Activated naive CD4-positive, alpha-beta T cell (primary cell): ENCODE measurements around the gene CDRT15L2.
"Not testable (repeated sequence)": the region's sequence is repeated elsewhere in the genome, so short reads cannot be mapped to it uniquely, and the experiment has no call there.

Source experiments
- DNase-seq, 4 experiments: peaks; one replicate each; lab custom pipeline; 2025; lab: John Stamatoyannopoulos, UW

CDRT15L2 gene

DNA sequence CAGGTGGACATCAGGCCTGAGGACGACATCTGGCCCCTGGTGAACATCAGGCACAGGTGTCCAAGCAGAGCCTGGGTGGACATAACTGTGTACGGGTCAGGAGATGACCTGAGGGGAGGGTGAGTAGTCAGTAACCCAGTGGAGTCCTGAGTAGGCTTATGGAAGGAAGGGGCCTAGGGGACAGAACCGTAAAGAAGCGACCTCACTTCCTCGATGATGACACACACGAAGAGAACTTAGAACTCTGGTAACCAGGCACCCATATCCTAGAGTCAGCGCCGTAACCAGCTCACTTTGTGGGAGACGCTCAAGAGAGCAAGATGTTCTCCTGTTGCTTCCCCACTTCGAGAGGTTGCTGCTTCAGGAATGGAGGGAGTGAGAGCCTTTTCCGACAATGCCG lies at the start of gene CDRT15L2:
TSS of gene CDRT15L2 (plus strand) at position 301 of the 400 bp plus-strand sequence. CDS start at position 321, 20 bp downstream.
- DNase-seq: not testable (repeated sequence)

GRCh38 chr17:20530104-20530503 lies 49.4 kb upstream of the CDRT15L2 start:
- DNase-seq: not testable (repeated sequence)

- DNase-seq: not testable (repeated sequence)
Measured at GRCh38 chr17:20532544-20533090, 46.9 kb upstream of the CDRT15L2 start.

DNA sequence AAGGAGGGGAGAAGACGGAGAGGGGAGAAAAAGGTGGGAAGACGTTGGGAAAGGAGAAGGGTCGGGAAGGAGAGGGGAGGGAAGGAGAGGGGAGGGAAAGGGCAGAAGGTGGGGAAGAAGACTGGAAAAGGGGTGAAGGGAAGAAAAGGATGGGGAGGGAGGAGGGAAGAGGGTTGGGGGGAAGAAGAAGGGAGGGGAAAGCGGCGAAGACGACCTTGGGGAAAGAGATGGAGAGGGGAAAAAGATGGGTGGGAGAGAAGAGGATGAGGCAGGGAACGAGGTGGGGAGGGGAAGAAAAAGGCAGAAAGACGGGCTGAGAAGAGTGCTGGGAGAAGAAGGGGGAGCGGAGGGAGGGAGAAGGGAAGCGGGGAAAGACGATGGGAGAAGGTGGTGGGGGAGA lies 46.3 kb upstream of the CDRT15L2 start:
- not testable (repeated sequence) for DNase-seq

GRCh38 chr17:20534711-20535550 lies 44.6 kb upstream of the CDRT15L2 start:
- not testable (repeated sequence) for DNase-seq

DNA sequence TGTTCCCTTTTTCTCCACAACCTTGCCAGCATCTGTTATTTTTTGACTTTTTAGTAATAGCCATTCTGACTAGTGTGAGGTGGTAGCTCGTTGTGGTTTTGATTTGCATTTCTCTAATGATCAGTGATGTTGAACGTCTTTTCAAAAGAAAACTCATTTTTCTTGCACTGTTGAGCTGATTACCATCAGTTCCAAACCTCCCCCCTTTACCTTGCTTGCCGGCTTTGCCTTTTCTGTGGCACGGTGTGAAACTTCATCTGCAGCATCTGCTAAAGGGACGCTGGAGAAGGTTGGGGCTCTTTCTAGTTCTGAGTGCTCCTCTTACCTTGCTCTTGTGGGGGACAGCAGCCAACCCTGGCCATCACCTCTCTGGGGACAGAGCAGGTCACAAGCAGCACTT lies 39.1 kb upstream of the CDRT15L2 start:
- not testable (repeated sequence) for DNase-seq

DNA sequence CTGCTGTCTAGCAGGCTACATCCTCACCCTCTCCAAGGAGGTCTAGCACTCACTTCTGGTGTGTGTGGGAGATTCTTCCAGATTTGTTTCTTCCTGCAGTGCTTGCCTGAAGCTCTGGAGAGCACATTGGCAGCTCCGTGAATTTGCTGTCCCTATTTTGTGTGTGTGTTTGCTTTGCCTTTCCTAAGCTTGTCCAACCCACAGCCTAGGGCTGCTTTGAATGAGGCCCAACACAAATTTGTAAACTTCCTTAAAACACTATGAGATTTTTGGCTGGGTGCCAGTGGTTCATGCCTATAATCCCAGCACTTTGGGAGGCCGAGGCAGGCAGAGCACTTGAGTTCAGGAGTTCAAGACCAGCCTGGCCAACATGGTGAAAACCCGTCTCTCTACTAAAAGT lies 38.7 kb upstream of the CDRT15L2 start:
- DNase-seq: not testable (repeated sequence)

DNA sequence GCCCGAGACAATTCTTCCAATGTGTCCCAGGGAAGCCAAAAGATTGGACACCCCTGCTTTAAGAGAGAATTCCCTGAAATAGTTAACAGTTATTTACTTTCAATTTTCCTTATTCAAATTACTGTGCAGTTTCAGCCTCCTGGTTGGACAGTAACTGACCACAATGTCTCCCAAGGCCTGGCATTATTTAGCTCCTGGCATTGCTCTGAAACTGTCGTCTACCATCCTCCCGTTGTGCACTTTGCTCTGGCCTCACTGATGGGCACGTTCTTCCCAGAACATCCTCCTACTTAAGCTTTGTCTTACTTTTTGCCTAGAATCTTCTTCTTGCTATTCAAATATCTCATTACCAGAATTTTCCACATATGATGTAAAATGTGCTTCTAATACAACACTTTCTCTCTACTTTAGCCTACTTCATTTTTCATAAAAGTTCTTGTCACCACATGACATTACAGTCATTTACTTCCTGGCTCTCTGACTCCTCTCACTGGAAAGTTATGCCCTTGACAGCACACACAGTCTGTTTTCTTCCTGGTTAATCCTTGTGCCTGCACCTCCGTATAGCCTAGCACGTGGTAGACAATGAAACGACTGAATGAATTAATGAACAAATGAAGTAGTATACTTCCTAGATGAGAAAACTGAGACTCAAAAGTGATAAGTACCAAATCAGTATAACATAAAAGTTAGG lies 37.5 kb upstream of the CDRT15L2 start:
- not testable (repeated sequence) for DNase-seq

DNA sequence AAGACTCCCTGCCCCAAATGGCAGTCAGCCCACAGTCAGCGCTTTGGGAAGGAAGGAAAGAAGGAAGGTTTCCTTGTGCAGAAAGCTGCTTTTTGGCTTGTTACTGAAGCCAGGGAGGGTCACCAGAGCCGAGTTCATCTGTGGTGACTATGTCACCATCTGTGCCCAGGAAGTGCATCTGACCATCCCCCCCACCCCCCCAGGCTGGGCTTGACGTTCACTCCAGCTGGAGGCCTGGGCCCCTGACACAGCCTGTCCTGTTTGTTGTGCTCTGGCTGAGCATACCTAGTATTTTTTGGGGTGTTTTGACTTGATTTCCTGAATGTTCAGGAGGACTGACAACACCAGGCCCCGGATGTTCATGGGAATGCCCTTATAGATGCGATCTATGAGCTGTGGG lies 31.6 kb upstream of the CDRT15L2 start:
- DNase-seq: not testable (repeated sequence)

- DNase-seq: not testable (repeated sequence)
Measured at GRCh38 chr17:20552920-20553319, 26.6 kb upstream of the CDRT15L2 start.

- DNase-seq: not testable (repeated sequence)
Measured at GRCh38 chr17:20554728-20555127, 24.8 kb upstream of the CDRT15L2 start.

DNA sequence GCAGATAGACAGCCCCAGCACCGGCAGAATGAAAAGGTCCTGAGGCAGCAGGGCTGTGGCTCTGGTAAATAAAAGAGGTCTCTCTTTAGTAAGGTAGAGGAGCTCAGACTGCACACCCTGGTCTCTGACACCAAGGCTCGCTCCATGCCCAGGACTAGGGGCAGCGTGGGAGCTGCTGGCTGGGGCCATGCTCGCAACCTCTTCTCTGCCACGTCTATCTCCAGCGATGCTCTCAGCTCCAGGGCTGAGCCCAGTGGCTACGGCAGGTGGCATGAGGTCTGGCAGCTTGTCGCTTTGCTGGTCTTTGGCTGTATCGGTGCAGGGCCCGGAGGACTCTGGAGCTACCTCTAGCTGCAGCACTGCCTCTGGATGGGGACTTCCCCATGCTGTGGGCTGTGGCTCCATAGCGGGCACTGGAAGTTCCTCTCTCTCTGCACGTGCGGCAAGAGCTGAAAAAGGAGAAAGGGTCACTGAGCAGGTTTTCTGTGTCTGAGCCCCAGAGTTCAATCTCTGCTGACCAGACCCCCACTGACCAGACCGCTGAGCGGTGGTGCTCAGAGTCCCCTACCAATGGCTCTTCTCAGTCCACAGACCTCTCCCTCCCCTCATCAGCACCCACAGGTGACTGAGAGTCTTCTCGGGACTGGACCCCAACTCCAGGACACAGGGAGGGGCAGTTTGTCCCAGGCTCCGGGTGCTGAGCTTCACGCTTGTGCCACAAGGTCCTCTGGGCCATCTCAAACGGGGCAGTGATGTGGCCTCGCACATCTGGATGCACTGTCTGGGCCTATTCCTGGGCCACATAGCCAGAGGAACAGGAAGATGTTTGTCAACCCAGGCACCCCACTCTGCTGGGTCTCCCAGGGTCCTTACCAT lies 24.2 kb upstream of the CDRT15L2 start:
- DNase-seq: not testable (repeated sequence)

DNA sequence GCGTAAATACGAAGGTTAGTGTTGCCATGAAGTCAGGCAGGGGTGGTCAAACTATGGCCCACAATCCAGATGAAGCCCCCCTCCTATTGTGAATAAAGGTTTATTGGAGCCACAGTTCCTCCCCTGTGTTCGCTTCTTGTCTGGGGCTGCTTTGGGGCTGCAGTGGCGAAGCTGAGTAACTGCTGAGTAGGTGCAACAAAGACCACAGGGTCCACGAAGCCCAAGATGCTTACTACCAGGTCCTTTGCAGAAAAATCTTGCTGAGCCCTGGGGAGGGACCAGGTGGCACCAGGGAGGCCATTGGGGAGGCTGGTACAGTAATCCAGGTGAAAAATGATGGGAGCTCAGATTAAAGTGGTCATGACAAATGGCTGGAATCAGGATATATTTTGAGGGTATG lies 21.4 kb upstream of the CDRT15L2 start:
- DNase-seq: not testable (repeated sequence)

DNA sequence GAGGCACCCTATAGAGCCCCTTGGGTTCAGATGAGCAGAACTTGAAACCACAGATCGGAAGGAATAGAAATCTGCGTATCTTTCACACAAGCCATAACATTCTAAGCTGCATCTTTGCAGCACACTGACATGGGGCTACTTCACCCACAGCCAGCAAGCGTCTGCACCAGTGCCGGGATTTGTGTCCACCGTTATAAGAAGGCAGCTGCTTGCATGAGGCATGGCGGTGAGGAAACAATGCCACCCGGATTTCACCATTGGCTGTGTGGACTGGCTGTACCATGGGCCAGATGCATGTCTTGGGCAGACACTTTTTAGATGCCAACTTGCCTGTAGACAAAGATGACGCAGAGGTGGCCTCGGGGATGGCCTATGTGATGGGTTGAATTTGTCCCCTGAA lies 20.5 kb upstream of the CDRT15L2 start:
- DNase-seq: not testable (repeated sequence)

DNA sequence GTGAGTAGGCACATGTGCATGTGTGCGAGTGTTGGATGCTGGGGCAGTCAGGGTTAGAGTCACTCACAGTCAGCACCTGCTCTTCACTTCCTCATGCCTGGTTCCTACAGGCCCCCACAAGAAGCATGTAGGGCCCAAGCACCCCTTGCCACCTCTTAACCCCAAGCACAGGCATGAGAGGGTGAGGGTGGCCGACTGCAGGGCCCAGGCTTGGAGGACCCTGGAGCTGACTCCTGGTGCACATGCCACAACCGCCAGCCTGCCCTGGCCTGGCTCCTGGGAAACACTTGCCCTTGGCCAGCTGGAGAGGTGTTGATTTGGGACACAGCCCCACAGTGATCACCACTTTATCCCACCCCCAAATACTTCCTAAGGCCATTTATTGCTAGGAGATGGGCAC lies 16.9 kb upstream of the CDRT15L2 start:
- no peak for DNase-seq

DNA sequence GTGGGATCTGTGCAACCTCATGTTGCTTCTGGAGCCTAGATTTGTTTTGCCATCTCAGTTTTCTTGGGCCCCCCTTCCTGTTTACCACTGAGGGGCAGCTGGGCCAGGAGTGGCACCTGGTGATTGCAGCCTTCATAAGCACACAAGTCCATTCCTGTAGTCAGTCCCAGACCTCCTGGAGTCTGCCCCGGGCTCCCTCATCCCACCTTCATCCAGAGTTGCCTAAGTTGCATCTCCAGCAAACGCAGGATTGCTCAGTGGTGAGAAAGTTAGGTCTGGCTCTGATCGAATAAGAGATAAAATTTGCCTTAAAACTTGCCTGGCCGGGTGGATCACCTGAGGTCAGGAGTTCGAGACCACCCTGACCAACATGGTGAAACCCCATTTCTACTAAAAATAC lies 14.3 kb upstream of the CDRT15L2 start:
- DNase-seq: not testable (repeated sequence)

DNA sequence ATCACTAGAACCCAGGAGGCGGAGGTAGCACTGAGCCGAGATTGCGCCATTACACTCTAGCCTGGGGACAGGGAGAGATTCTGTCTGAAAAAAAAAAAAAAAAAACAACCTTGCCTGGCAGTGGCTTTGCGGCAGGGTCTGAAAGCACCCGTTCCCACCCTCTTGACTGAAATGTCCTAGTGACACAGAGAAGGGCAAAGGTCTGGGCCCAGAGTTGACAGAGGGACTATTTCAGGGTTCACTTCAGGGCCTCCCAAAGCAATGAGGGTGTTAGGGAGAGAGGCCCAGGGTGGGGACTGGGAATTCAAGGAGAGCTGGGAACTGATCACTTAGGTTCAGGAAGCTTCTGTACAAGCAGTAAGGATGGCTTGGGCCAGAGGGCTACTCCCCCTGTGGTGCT lies 13.8 kb upstream of the CDRT15L2 start:
- no peak for DNase-seq

DNA sequence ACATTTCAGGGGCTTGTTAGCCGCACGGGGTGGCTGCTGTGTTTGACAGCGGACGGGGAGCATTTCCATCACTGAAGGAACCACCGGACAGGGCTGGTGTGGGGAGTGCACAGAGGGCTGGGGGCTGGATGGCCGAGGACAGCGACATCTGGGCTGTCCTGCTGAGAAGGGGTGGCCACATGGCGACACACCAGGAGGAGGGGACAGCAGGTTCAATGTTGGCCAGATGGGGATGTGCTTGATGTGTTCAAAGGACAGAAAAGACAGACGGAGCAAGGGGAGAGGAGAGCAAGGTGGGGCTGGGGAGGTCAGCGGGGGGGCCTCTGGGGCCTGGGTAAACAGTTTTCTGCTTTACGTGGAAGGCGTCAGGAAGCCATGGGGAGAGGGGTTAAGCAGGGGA lies 12.8 kb upstream of the CDRT15L2 start:
- DNase-seq: not testable (repeated sequence)

DNA sequence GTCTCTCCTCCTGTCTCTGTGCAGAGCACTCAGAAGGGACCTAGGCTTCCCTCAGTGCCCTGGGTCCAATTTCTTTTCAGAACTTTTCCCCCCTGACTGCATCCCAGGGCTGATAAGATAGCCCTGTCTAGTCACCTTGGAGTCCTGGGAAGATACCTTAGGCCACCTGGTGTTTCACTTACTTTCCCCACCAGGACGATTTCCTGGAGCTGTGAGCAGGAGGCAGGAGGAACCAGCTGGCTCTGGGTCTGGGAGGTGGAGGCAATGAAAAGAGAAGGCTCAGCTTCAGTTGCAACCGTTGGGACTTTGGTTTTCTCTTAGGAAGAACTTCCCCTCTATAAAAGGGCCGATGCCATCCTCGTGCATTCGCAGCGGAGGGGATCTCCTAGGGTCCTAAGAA lies 12.1 kb upstream of the CDRT15L2 start:
- DNase-seq: not testable (repeated sequence)

GRCh38 chr17:20568604-20569003 lies 10.9 kb upstream of the CDRT15L2 start:
- not testable (repeated sequence) for DNase-seq

DNA sequence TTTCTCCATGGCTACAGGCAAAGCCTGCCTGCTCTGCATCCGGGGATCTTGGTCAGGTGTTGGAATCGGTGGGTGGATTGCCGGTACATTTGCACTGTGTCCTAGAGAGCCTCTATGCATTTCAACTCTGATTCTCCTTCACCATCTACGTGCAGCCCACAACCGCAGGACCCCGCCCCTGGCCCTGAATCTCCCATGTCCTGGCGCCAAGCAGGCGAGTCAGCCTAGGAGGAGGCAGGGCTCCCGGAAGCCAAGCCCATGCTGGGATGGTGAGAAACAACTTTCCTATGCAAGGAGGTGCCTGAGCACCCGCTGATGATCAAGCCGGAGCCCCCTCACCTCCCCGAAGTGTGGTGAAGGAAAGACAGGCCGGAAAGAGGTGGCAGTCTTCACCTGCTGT lies 7.9 kb upstream of the CDRT15L2 start:
- not testable (repeated sequence) for DNase-seq

DNA sequence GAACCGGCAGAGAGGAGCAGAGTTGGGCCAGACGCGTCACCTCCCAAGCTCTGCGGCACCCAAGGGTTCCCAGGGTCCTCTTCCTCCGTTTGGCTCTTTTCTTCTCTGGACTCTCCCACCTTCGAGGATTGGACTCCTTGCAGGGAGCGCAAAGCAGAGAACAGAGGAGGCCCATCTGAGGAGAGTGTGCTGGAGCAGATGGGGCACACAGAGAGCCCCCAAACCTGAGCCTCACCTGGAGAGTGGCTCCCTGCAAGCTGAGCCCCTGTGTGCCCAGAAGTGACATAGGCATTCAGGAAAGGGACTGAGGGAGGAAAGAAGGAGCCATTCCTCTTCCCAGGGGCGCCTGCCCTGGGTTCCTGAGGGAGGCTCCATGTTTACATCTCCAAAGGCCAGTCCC lies 6.3 kb upstream of the CDRT15L2 start:
- DNase-seq: not testable (repeated sequence)
